HCT116 (cell line): ENCODE measurements around the gene CACNA2D2. TPM values are rescaled to one million over a fixed set of nuclear protein-coding genes. Genes with fewer than 3 reads are reported as not detected.

ENCODE experiments used
- ATAC-seq: fragments of 200-7000 bp; cut with Tn5 transposase; 2 replicates; pipeline ENCODE4 v1.9.1; 2020; ENCODE audit warnings: mild to moderate bottlenecking, moderate library complexity
- BruUV-seq: library from RNA; stranded (reverse); fragments of 400-500 nt; replicated peaks from 2 replicates; lab custom pipeline; 2021; lab: Mats Ljungman, UMichigan
- CTCF ChIA-PET: fragments of 300-600 bp; sonication (Branson Sonifier 250); formaldehyde crosslinking; loops from one replicate; lab custom pipeline; 2021; ENCODE audit warnings: antibody characterized with exemption; lab: Charles Lee
- POLR2A ChIA-PET: fragments of 300-600, 350-600 bp; sonication (Branson Sonifier 250); formaldehyde crosslinking; loops from one replicate; lab custom pipeline; 2021; ENCODE audit warnings: antibody characterized with exemption; lab: Charles Lee
- RAD21 ChIA-PET, 2 experiments: fragments of 300-600 bp; sonication (Branson Sonifier 250); formaldehyde crosslinking; loops; one replicate each; lab custom pipeline; 2023; ENCODE audit warnings: low total read pairs in 2 of 2; ENCODE audit not compliant: uncharacterized antibody in 2 of 2, unreplicated experiment in 2 of 2, low non-redundant PET in 1 of 2; lab: Charles Lee
- DNase-seq: peaks from one replicate; pipeline ENCODE4 v3.0.0-alpha.2; 2010; ENCODE audit warnings: low read depth, low spot score
- H2AFZ ChIP-seq: fragments of 200-600 bp; shearing (Covaris generic), sonication (generic); 2 replicates; pipeline ENCODE4 v1.6.1; 2017; ENCODE audit warnings: low read depth, mixed run types, mixed read lengths, antibody characterized with exemption, low read length; ENCODE audit not compliant: poor library complexity, severe bottlenecking
- H3K27ac ChIP-seq: 2 replicates; pipeline ENCODE4 v1.5.1; 2012; ENCODE audit warnings: low read depth, low read length
- H3K27me3 ChIP-seq: fragments of 200-600 bp; sonication (generic); 2 replicates; pipeline ENCODE4 v1.6.1; 2016; ENCODE audit warnings: mixed run types, low read length, mixed read lengths; ENCODE audit not compliant: insufficient read depth
- H3K36me3 ChIP-seq, 2 experiments: fragments of 200-500 bp in 1 of 2; fragments of 200-600 bp in 1 of 2; sonication (Bioruptor generic) in 1 of 2; sonication (generic) in 1 of 2; 2 replicates each; pipeline versions ENCODE4 v1.5.1 to v1.6.1; 2014 to 2016; ENCODE audit warnings: low read length in 2 of 2, inconsistent platforms in 1 of 2, mixed read lengths in 1 of 2, mixed run types in 1 of 2; ENCODE audit not compliant: insufficient read depth in 2 of 2, control insufficient read depth in 1 of 2
- H3K4me1 ChIP-seq, 2 experiments: fragments of 200-600 bp in 1 of 2; sonication (generic) in 1 of 2; 2 replicates each; pipeline versions ENCODE4 v1.5.1 to v1.6.1; 2012 to 2017; ENCODE audit warnings: low read length in 2 of 2, inconsistent platforms in 1 of 2, mild to moderate bottlenecking in 1 of 2, mixed read lengths in 1 of 2, mixed run types in 1 of 2, moderate library complexity in 1 of 2; ENCODE audit not compliant: insufficient read depth in 2 of 2, control insufficient read depth in 1 of 2
- H3K4me2 ChIP-seq: fragments of 200-600 bp; sonication (generic); 2 replicates; pipeline ENCODE4 v1.6.1; 2017; ENCODE audit warnings: mixed run types, low read length, mixed read lengths
- H3K4me3 ChIP-seq, 2 experiments: fragments of 200-600 bp in 1 of 2; sonication (generic) in 1 of 2; replicated peaks in 1 of 2; 2 replicates each; pipeline ENCODE4 v1.5.1; 2011 to 2016; ENCODE audit warnings: low read length in 2 of 2, control low read depth in 1 of 2, low read depth in 1 of 2, mild to moderate bottlenecking in 1 of 2, mixed read lengths in 1 of 2, mixed run types in 1 of 2
- H3K79me2 ChIP-seq: fragments of 200-600 bp; sonication (generic); 2 replicates; pipeline ENCODE4 v1.6.1; 2017; ENCODE audit warnings: mild to moderate bottlenecking, mixed run types, low read length, moderate library complexity, mixed read lengths; ENCODE audit not compliant: insufficient read depth
- H3K9ac ChIP-seq: fragments of 200-600 bp; sonication (generic); 2 replicates; pipeline ENCODE4 v1.6.1; 2016; ENCODE audit warnings: low read length, mixed read lengths
- H3K9me2 ChIP-seq: fragments of 200-600 bp; sonication (generic), shearing (Covaris generic); 2 replicates; pipeline ENCODE4 v1.6.1; 2017; ENCODE audit warnings: mixed run types, mild to moderate bottlenecking, moderate library complexity; ENCODE audit not compliant: insufficient read depth
- H3K9me3 ChIP-seq, 2 experiments: fragments of 200-500 bp in 1 of 2; fragments of 200-600 bp in 1 of 2; sonication (Bioruptor generic) in 1 of 2; sonication (generic) in 1 of 2; 2 replicates each; pipeline ENCODE4 v1.6.1; 2014 to 2017; ENCODE audit warnings: low read length in 2 of 2, mixed read lengths in 2 of 2, inconsistent platforms in 1 of 2, low read depth in 1 of 2, mild to moderate bottlenecking in 1 of 2, mixed run types in 1 of 2, moderate library complexity in 1 of 2; ENCODE audit not compliant: control insufficient read depth in 1 of 2, insufficient read depth in 1 of 2
- H4K20me1 ChIP-seq: fragments of 200-600 bp; sonication (generic), shearing (Covaris generic); 2 replicates; pipeline ENCODE4 v1.6.1; 2017; ENCODE audit warnings: mixed run types, mild to moderate bottlenecking, moderate library complexity; ENCODE audit not compliant: insufficient read depth
- EZH2phosphoT487 ChIP-seq: fragments of 200-600 bp; IDR thresholded peaks from 2 replicates; pipeline ENCODE4 v1.6.1; 2018; ENCODE audit warnings: antibody characterized with exemption, borderline replicate concordance
- SP1 ChIP-seq: IDR thresholded peaks from 2 replicates; pipeline ENCODE4 v1.6.1; 2012; ENCODE audit warnings: low read depth
- ZFX ChIP-seq: fragments of 450-650 bp; IDR thresholded peaks from 2 replicates; pipeline ENCODE4 v1.6.1; 2017
- intact Hi-C: fragments of 100-400 bp; cut with micrococcal nuclease; formaldehyde crosslinking; loops from 2 replicates; pipeline ENCODE4 v1.10.0; 2022
- total RNA-seq: library from RNA; stranded (reverse); gene quantifications from one replicate; pipeline ENCODE4 v1.2.1, GENCODE V29; 2021; ENCODE audit not compliant: unreplicated experiment
- TF ChIP-seq, protein P1 (sequence below), 3 experiments: fragments of 200-600 bp in 1 of 3; sonication (generic) in 1 of 3; IDR thresholded peaks in 2 of 3; conservative IDR thresholded peaks in 1 of 3; 2 replicates each; pipeline ENCODE4 v1.5.1; 2012 to 2017; ENCODE audit warnings: low read depth in 2 of 3, low read length in 2 of 3, antibody characterized with exemption in 1 of 3, borderline replicate concordance in 1 of 3, control low read depth in 1 of 3, mild to moderate bottlenecking in 1 of 3, mixed read lengths in 1 of 3, mixed run types in 1 of 3, moderate library complexity in 1 of 3; ENCODE audit not compliant: insufficient read depth in 1 of 3
- TF ChIP-seq, protein P2 (sequence below): IDR thresholded peaks from 2 replicates; pipeline ENCODE4 v1.6.1; 2012; ENCODE audit warnings: low read depth

The CACNA2D2 gene
- total RNA-seq, 1 experiment from 2014 or later, result 10.2 TPM

DNA sequence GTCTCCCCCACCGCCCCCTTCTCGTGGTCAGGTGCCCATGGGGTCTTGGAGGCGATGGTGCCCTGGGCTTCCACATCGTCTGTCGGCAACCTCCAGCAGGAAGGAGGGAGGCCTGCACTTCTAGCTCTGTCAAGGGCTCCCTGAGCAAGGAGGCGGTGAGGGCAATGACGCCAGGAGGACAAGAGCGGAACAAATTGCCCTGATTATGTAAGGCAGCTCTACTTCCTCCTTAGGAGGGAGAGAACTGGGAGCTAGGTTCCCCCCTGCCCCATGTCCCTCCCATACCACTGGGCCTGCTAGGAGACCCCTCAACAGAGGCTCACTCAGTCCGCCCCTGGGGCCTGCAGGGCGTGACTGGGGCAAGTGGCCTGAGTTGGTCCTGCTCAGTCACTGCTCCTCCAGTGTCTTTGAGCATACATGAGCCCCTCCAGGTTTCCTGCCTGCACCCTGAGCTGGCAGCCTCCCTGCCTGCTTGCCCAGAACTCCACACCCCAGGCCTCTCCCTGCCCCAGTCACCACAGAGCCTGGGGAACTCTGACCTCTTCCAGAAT, 56.1 kb downstream of the CACNA2D2 start:
- Histone ChIP-seq H3K27me3 (no peaks in the 10 kb centered on the region), H3K4me2 (no peak overlapping the region), H3K9me3 (no peaks in the 10 kb centered on the region), H3K4me1 (no peaks in the 10 kb centered on the region), H3K4me3 (no peak overlapping the region), H3K79me2 (no peaks in the 10 kb centered on the region), H4K20me1 (no peaks in the 10 kb centered on the region), H3K9ac (no peak overlapping the region), H3K36me3 (no peaks in the 10 kb centered on the region; a peak in 1 of 4 replicates), H3K9me2 (no peaks in the 10 kb centered on the region), H3K27ac (no peak overlapping the region), H2AFZ (no peak overlapping the region)
- ChIA-PET RAD21 (no interaction called here), CTCF (no interaction called here), POLR2A (no interaction called here)
- no peak for TF ChIP-seq EZH2phosphoT487
- no TSS peak for BruUV-seq
- no peak for DNase-seq
- intact Hi-C loops, result no loop called here
- no peak for ATAC-seq

DNA sequence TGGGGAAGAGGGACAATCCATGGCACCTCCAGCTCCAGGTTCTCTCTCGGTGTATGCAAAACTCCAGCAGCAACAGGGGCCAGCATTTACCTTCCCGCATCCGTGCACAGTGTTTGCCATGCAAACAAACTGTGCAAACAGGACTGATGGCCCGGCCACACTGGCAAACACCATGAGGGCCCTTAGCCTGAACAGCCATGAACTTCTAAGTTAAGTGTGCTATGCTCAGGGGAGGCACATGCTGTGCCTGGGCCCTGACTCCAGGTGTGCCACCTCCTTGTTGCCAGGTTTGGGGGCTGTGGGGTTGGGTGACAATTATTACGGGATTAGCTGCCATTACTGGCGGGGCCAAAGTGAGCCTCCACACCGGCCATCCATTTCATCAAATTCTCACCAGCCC, 57.5 kb downstream of the CACNA2D2 start:
- BruUV-seq, result no TSS peak
- no peaks in the 10 kb centered on the region for H3K4me1 ChIP-seq
- CTCF ChIA-PET, result no interaction called here
- no peaks in the 10 kb centered on the region; a peak in 1 of 4 replicates for H3K36me3 ChIP-seq
- no peak overlapping the region for H3K4me2 ChIP-seq
- DNase-seq (no peak), ATAC-seq (no peak)
- no peaks in the 10 kb centered on the region for H4K20me1 ChIP-seq
- H3K9me2 ChIP-seq, result no peaks in the 10 kb centered on the region
- no peak overlapping the region for H3K27ac ChIP-seq
- TF ChIP-seq, protein P1, sequence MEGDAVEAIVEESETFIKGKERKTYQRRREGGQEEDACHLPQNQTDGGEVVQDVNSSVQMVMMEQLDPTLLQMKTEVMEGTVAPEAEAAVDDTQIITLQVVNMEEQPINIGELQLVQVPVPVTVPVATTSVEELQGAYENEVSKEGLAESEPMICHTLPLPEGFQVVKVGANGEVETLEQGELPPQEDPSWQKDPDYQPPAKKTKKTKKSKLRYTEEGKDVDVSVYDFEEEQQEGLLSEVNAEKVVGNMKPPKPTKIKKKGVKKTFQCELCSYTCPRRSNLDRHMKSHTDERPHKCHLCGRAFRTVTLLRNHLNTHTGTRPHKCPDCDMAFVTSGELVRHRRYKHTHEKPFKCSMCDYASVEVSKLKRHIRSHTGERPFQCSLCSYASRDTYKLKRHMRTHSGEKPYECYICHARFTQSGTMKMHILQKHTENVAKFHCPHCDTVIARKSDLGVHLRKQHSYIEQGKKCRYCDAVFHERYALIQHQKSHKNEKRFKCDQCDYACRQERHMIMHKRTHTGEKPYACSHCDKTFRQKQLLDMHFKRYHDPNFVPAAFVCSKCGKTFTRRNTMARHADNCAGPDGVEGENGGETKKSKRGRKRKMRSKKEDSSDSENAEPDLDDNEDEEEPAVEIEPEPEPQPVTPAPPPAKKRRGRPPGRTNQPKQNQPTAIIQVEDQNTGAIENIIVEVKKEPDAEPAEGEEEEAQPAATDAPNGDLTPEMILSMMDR (IDR thresholded peaks at IDR 0.05 in 2 of 3, conservative IDR thresholded peaks at IDR 0.05 in 1 of 3; ENCODE audit: borderline replicate concordance in 1 of 3, insufficient read depth in 1 of 3, low read depth in 2 of 3, low read length in 2 of 3), result no peak
- TF ChIP-seq ZFX, result no peak
- TF ChIP-seq, protein P2, sequence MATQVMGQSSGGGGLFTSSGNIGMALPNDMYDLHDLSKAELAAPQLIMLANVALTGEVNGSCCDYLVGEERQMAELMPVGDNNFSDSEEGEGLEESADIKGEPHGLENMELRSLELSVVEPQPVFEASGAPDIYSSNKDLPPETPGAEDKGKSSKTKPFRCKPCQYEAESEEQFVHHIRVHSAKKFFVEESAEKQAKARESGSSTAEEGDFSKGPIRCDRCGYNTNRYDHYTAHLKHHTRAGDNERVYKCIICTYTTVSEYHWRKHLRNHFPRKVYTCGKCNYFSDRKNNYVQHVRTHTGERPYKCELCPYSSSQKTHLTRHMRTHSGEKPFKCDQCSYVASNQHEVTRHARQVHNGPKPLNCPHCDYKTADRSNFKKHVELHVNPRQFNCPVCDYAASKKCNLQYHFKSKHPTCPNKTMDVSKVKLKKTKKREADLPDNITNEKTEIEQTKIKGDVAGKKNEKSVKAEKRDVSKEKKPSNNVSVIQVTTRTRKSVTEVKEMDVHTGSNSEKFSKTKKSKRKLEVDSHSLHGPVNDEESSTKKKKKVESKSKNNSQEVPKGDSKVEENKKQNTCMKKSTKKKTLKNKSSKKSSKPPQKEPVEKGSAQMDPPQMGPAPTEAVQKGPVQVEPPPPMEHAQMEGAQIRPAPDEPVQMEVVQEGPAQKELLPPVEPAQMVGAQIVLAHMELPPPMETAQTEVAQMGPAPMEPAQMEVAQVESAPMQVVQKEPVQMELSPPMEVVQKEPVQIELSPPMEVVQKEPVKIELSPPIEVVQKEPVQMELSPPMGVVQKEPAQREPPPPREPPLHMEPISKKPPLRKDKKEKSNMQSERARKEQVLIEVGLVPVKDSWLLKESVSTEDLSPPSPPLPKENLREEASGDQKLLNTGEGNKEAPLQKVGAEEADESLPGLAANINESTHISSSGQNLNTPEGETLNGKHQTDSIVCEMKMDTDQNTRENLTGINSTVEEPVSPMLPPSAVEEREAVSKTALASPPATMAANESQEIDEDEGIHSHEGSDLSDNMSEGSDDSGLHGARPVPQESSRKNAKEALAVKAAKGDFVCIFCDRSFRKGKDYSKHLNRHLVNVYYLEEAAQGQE, result no peak
- TF ChIP-seq SP1, result no peak
- intact Hi-C loops, result no loop called here
- H2AFZ ChIP-seq, result no peak overlapping the region
- H3K9ac ChIP-seq, result no peak overlapping the region
- RAD21 ChIA-PET, result no interaction called here
- H3K27me3 ChIP-seq, result no peaks in the 10 kb centered on the region
- H3K79me2 ChIP-seq, result no peaks in the 10 kb centered on the region
- H3K4me3 ChIP-seq, result no peak overlapping the region
- POLR2A ChIA-PET, result no interaction called here
- H3K9me3 ChIP-seq, result no peaks in the 10 kb centered on the region
